H9 (cell line): ENCODE data around the gene SETD4. TPM values are rescaled to one million over a fixed set of nuclear protein-coding genes. Genes with fewer than 3 reads are reported as not detected.

Experiments used
- DNase-seq: peaks from one replicate; pipeline ENCODE4 v3.0.0-alpha.2; 2017
- H2AFZ ChIP-seq: one replicate; pipeline ENCODE4 v1.6.1; 2013; ENCODE audit warnings: mild to moderate bottlenecking, low read length, control low read depth, moderate library complexity
- H2AK5ac ChIP-seq: 2 replicates; pipeline ENCODE4 v1.6.1; 2013; ENCODE audit warnings: low read length, control low read depth, mixed read lengths; ENCODE audit not compliant: insufficient read length
- H2BK120ac ChIP-seq: one replicate; pipeline ENCODE4 v1.6.1; 2013; ENCODE audit warnings: low read depth, mild to moderate bottlenecking, low read length, control low read depth, inconsistent platforms; ENCODE audit not compliant: poor library complexity, severe bottlenecking
- H2BK12ac ChIP-seq: 2 replicates; pipeline ENCODE4 v1.6.1; 2013; ENCODE audit warnings: low read length, control low read depth, mixed read lengths, low read depth; ENCODE audit not compliant: insufficient read length
- H2BK15ac ChIP-seq: 2 replicates; pipeline ENCODE4 v1.6.1; 2013; ENCODE audit warnings: low read depth, low read length, control low read depth
- H2BK20ac ChIP-seq: one replicate; pipeline ENCODE4 v1.6.1; 2013; ENCODE audit warnings: low read depth, mild to moderate bottlenecking, low read length, control low read depth, inconsistent platforms; ENCODE audit not compliant: poor library complexity, severe bottlenecking
- H2BK5ac ChIP-seq: 2 replicates; pipeline ENCODE4 v1.6.1; 2013; ENCODE audit warnings: low read length, control low read depth, mixed read lengths; ENCODE audit not compliant: insufficient read length
- H3K14ac ChIP-seq: 2 replicates; pipeline ENCODE4 v1.6.1; 2013; ENCODE audit warnings: low read length, control low read depth; ENCODE audit not compliant: insufficient read depth
- H3K18ac ChIP-seq: 2 replicates; pipeline ENCODE4 v1.6.1; 2013; ENCODE audit warnings: low read depth, mild to moderate bottlenecking, mixed read lengths, low read length, control low read depth; ENCODE audit not compliant: insufficient read length
- H3K23ac ChIP-seq: 2 replicates; pipeline ENCODE4 v1.6.1; 2013; ENCODE audit warnings: low read length, control low read depth, mixed read lengths, low read depth; ENCODE audit not compliant: insufficient read length
- H3K23me2 ChIP-seq: 2 replicates; pipeline ENCODE4 v1.6.1; 2013; ENCODE audit warnings: low read depth, mild to moderate bottlenecking, mixed read lengths, low read length, control low read depth; ENCODE audit not compliant: insufficient read length, poor library complexity, severe bottlenecking
- H3K27ac ChIP-seq: 2 replicates; pipeline ENCODE4 v1.5.1; 2013; ENCODE audit warnings: low read length, control low read depth, mixed read lengths, low read depth; ENCODE audit not compliant: insufficient read length
- H3K27me3 ChIP-seq: 2 replicates; pipeline ENCODE4 v1.6.1; 2013; ENCODE audit warnings: low read length, control low read depth, inconsistent platforms; ENCODE audit not compliant: insufficient read depth
- H3K4ac ChIP-seq: 2 replicates; pipeline ENCODE4 v1.6.1; 2013; ENCODE audit warnings: low read depth, mild to moderate bottlenecking, control low read depth, inconsistent platforms, low read length, moderate library complexity
- H3K4me1 ChIP-seq: 2 replicates; pipeline ENCODE4 v1.6.1; 2013; ENCODE audit warnings: low read length, control low read depth, inconsistent platforms; ENCODE audit not compliant: insufficient read depth
- H3K4me2 ChIP-seq: 2 replicates; pipeline ENCODE4 v1.6.1; 2013; ENCODE audit warnings: low read length, control low read depth, mixed read lengths; ENCODE audit not compliant: insufficient read length, insufficient read depth
- H3K56ac ChIP-seq: 2 replicates; pipeline ENCODE4 v1.6.1; 2013; ENCODE audit warnings: low read depth, mild to moderate bottlenecking, mixed read lengths, low read length, control low read depth; ENCODE audit not compliant: insufficient read length
- H3K79me1 ChIP-seq: 2 replicates; pipeline ENCODE4 v1.6.1; 2013; ENCODE audit warnings: low read depth, mild to moderate bottlenecking, moderate library complexity, low read length, control low read depth, inconsistent platforms; ENCODE audit not compliant: insufficient read depth, poor library complexity, severe bottlenecking
- H3K79me2 ChIP-seq: 2 replicates; pipeline ENCODE4 v1.6.1; 2013; ENCODE audit warnings: low read length, control low read depth, inconsistent platforms; ENCODE audit not compliant: insufficient read depth
- H3K9ac ChIP-seq: 2 replicates; pipeline ENCODE4 v1.6.1; 2013; ENCODE audit warnings: low read length, control low read depth, mixed read lengths; ENCODE audit not compliant: insufficient read length; ENCODE audit errors: extremely low read depth
- H3K9me3 ChIP-seq: one replicate; pipeline ENCODE4 v1.6.1; 2013; ENCODE audit warnings: low read depth, low read length, inconsistent platforms; ENCODE audit not compliant: control insufficient read depth
- H3T11ph ChIP-seq: one replicate; pipeline ENCODE4 v1.6.1; 2013; ENCODE audit warnings: mild to moderate bottlenecking, low read length, control low read depth, inconsistent platforms
- H4K20me1 ChIP-seq: one replicate; pipeline ENCODE4 v1.6.1; 2013; ENCODE audit not compliant: control insufficient read depth, insufficient read length, insufficient read depth
- H4K5ac ChIP-seq: 2 replicates; pipeline ENCODE4 v1.6.1; 2013; ENCODE audit warnings: low read depth, mild to moderate bottlenecking, mixed read lengths, low read length, control low read depth; ENCODE audit not compliant: insufficient read length
- H4K8ac ChIP-seq: replicated peaks from 2 replicates; pipeline ENCODE4 v1.6.1; 2013; ENCODE audit warnings: low read length, control low read depth, mixed read lengths, low read depth; ENCODE audit not compliant: insufficient read length
- H4K91ac ChIP-seq: 2 replicates; pipeline ENCODE4 v1.6.1; 2013; ENCODE audit warnings: low read depth, mild to moderate bottlenecking, moderate library complexity, mixed read lengths, low read length, control low read depth; ENCODE audit not compliant: insufficient read length
- H3K27ac Mint-ChIP-seq, 3 experiments: 2 replicates in 2 of 3; 3 replicates in 1 of 3; pipeline ENCODE4 v1.8.0; 2020 to 2021; ENCODE audit warnings: mixed read lengths in 3 of 3, mild to moderate bottlenecking in 1 of 3, moderate library complexity in 1 of 3
- H3K27me3 Mint-ChIP-seq: 2 replicates; pipeline ENCODE4 v1.8.0; 2021; ENCODE audit warnings: low read depth, mild to moderate bottlenecking, moderate library complexity, mixed read lengths
- H3K36me3 Mint-ChIP-seq, 3 experiments: 2 replicates in 2 of 3; 3 replicates in 1 of 3; pipeline ENCODE4 v1.8.0; 2020 to 2021; ENCODE audit warnings: low read depth in 3 of 3, mixed read lengths in 3 of 3; ENCODE audit not compliant: insufficient read depth in 1 of 3
- H3K4me1 Mint-ChIP-seq, 2 experiments: 2 replicates each; pipeline ENCODE4 v1.8.0; 2020; ENCODE audit warnings: mixed read lengths in 2 of 2
- H3K4me3 Mint-ChIP-seq, 2 experiments: 2 replicates in 1 of 2; 3 replicates in 1 of 2; pipeline ENCODE4 v1.8.0; 2020 to 2021; ENCODE audit warnings: mild to moderate bottlenecking in 2 of 2, mixed read lengths in 2 of 2, moderate library complexity in 1 of 2
- H3K9me3 Mint-ChIP-seq, 2 experiments: 2 replicates in 1 of 2; 3 replicates in 1 of 2; pipeline ENCODE4 v1.8.0; 2020; ENCODE audit warnings: mild to moderate bottlenecking in 2 of 2, mixed read lengths in 2 of 2, moderate library complexity in 1 of 2
- CTCF ChIP-seq: fragments of 200-600 bp; sonication (generic); conservative IDR thresholded peaks from 3 replicates; pipeline ENCODE4 v1.8.0; 2021; ENCODE audit warnings: antibody characterized with exemption, mild to moderate bottlenecking
- WGBS: extraction: QIAGEN DNeasy Blood & Tissue Kit; methylation state at CpG from one replicate; pipeline ENCODE4 v1.1.7; 2013; ENCODE audit warnings: missing lambda C conversion rate, low lambda C conversion rate, mixed read lengths; ENCODE audit not compliant: insufficient read length; ENCODE audit errors: extremely low coverage; 5-methylcytosine and 5-hydroxymethylcytosine counted together
- total RNA-seq: library from RNA; stranded (reverse); gene quantifications from 2 replicates; pipeline ENCODE4 v1.2.1, GENCODE V29; 2021

Gene SETD4
- total RNA-seq, 1 experiment from 2014 or later = 52.5 TPM

GRCh38 chr21:35991131-35991530 is 69.2 kb downstream of the SETD4 start:
- Histone ChIP-seq H3K9ac (no peak overlapping the region), H3K23me2 (no peaks in the 10 kb centered on the region), H2AK5ac (no peak overlapping the region), H2BK20ac (no peak overlapping the region), H4K91ac (no peak overlapping the region), H3K79me2 (no peaks in the 10 kb centered on the region), H2BK5ac (no peak overlapping the region), H2BK12ac (no peak overlapping the region), H4K20me1 (no peaks in the 10 kb centered on the region), H3K9me3 (no peaks in the 10 kb centered on the region), H3K4ac (no peak overlapping the region), H3K23ac (no peak overlapping the region), H4K8ac (no peak overlapping the region), H3K79me1 (no peaks in the 10 kb centered on the region), H3T11ph (no peak overlapping the region), H3K27me3 (no peaks in the 10 kb centered on the region), H3K18ac (no peak overlapping the region), H3K4me2 (no peak overlapping the region), H3K27ac (no peak overlapping the region), H4K5ac (no peak overlapping the region), H3K14ac (no peak overlapping the region), H2BK15ac (no peak overlapping the region), H3K4me1 (no peaks in the 10 kb centered on the region), H3K56ac (no peak overlapping the region), H2AFZ (no peak overlapping the region), H2BK120ac (no peak overlapping the region)
- H3K27ac Mint-ChIP-seq = no peak overlapping the region; a peak in 1 of 7 replicates
- H3K4me1 Mint-ChIP-seq = no peaks in the 10 kb centered on the region
- H3K4me3 Mint-ChIP-seq = no peak overlapping the region
- no CpG with 5 or more reads among the region's 6 CpGs for WGBS
- H3K36me3 Mint-ChIP-seq = no peaks in the 10 kb centered on the region
- H3K9me3 Mint-ChIP-seq = no peaks in the 10 kb centered on the region
- H3K27me3 Mint-ChIP-seq = peaks cover 2% of the 10 kb centered on the region; the same call in 1 of the 2 replicates
- no peak for DNase-seq
- TF ChIP-seq CTCF = no peak
